ENCODE data around the gene CADPS.

DNA sequence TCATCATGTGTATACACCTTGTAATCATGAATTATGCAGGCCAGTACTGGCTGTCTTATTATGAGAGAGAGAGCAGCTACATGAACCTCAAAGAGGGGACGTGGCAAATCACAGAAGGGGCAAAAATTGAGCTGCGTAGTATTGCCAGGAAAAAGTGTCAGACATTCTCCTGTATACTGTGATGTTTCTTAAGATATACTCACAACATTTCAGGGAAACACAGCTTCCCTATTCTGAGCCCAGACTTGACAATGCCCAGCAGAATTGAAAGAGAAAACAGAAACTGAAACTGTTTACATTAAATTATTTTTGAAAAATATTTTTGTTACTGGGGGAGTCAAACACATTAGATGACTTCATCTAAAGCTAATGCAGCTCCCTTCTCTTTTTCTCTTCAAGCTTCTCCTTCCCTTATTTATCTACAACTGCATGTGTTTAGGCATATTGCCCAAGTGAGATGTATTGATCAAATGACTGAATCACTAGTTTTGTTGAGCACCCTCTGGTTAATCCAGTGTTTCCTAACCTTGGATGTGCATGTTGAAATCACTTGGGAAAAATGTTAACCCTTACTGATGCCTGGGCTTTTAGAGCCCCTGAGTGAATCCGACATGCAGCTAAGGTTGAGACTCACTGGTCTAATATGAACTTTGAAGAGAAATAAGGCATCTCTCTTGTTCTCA, 39.5 kb downstream of the CADPS start:
- TF ChIP-seq CTCF (IDR thresholded peaks at IDR 0.05) (no peak), POLR2A (IDR thresholded peaks at IDR 0.05) (no peak)
